IMR-90 (cell line): Measurements from ENCODE around the gene RAPGEF5. TPM values are rescaled to one million over a fixed set of nuclear protein-coding genes. Genes with fewer than 3 reads are reported as not detected.

Experiments used
- ATAC-seq: fragments of 200-7000 bp; cut with Tn5 transposase; 2 replicates; pipeline ENCODE4 v1.9.1; 2020; ENCODE audit warnings: low read depth, mild to moderate bottlenecking, moderate library complexity
- BruUV-seq: library from RNA; stranded (reverse); fragments of 400-500 nt; replicated peaks from 2 replicates; lab custom pipeline; 2021; lab: Mats Ljungman, UMichigan
- CTCF ChIA-PET: fragments of 300-600 bp; formaldehyde crosslinking; extraction: SDS; loops from one replicate; lab custom pipeline; 2021; ENCODE audit warnings: antibody characterized with exemption; lab: Yijun Ruan, JAX
- POLR2A ChIA-PET: fragments of 300-600 bp; sonication (Branson Sonifier 250); formaldehyde crosslinking; loops from one replicate; lab custom pipeline; 2022; ENCODE audit warnings: antibody characterized with exemption; ENCODE audit not compliant: unreplicated experiment; lab: Charles Lee
- DNase-seq: peaks from one replicate; pipeline ENCODE4 v3.0.0; 2013
- H2AFZ ChIP-seq: replicated peaks from 2 replicates; pipeline ENCODE3; 2013; ENCODE audit warnings: low read length, mild to moderate bottlenecking; ENCODE audit not compliant: poor library complexity
- H2AK5ac ChIP-seq: 2 replicates; pipeline ENCODE4 v1.6.1; 2013; ENCODE audit warnings: low read depth, low read length, inconsistent platforms
- H2AK9ac ChIP-seq: replicated peaks from 2 replicates; pipeline ENCODE3; 2013; ENCODE audit warnings: mild to moderate bottlenecking, low read depth, low read length, moderate library complexity; ENCODE audit not compliant: poor library complexity
- H2BK120ac ChIP-seq: 2 replicates; pipeline ENCODE4 v1.6.1; 2013; ENCODE audit warnings: low read depth, low read length, inconsistent platforms
- H2BK15ac ChIP-seq: 3 replicates; pipeline ENCODE4 v1.6.1; 2013; ENCODE audit warnings: low read depth, low read length, inconsistent platforms
- H2BK20ac ChIP-seq: 2 replicates; pipeline ENCODE4 v1.6.1; 2013; ENCODE audit warnings: low read depth, mild to moderate bottlenecking, inconsistent platforms, low read length, moderate library complexity
- H2BK5ac ChIP-seq: 2 replicates; pipeline ENCODE4 v1.6.1; 2013; ENCODE audit warnings: mild to moderate bottlenecking, low read depth, low read length, inconsistent platforms; ENCODE audit not compliant: poor library complexity, severe bottlenecking
- H3K14ac ChIP-seq: replicated peaks from 2 replicates; pipeline ENCODE4 v1.6.1; 2013; ENCODE audit warnings: low read depth, low read length, inconsistent platforms
- H3K18ac ChIP-seq: 2 replicates; pipeline ENCODE4 v1.6.1; 2013; ENCODE audit warnings: low read depth, low read length, control low read depth
- H3K23ac ChIP-seq: 2 replicates; pipeline ENCODE4 v1.6.1; 2013; ENCODE audit warnings: low read depth, low read length, inconsistent platforms
- H3K27ac ChIP-seq: 2 replicates; pipeline ENCODE4 v1.5.1; 2013; ENCODE audit warnings: mild to moderate bottlenecking, control low read depth, low read length; ENCODE audit not compliant: insufficient read depth
- H3K27me3 ChIP-seq: 2 replicates; pipeline ENCODE4 v1.6.1; 2013; ENCODE audit warnings: low read length; ENCODE audit not compliant: control insufficient read depth, insufficient read depth
- H3K36me3 ChIP-seq: 2 replicates; pipeline ENCODE4 v1.6.1; 2013; ENCODE audit warnings: low read length, mixed read lengths; ENCODE audit not compliant: control insufficient read depth, insufficient read depth
- H3K4ac ChIP-seq: 2 replicates; pipeline ENCODE4 v1.6.1; 2013; ENCODE audit warnings: low read depth, low read length, inconsistent platforms
- H3K4me1 ChIP-seq: 2 replicates; pipeline ENCODE4 v1.6.1; 2013; ENCODE audit warnings: low read length, mixed read lengths; ENCODE audit not compliant: control insufficient read depth, insufficient read depth
- H3K4me2 ChIP-seq: 2 replicates; pipeline ENCODE4 v1.6.1; 2013; ENCODE audit warnings: low read depth, mild to moderate bottlenecking, control low read depth, low read length, moderate library complexity
- H3K4me3 ChIP-seq: 2 replicates; pipeline ENCODE4 v1.5.1; 2013; ENCODE audit warnings: low read depth, mild to moderate bottlenecking, control low read depth, low read length, moderate library complexity; ENCODE audit not compliant: insufficient read depth
- H3K56ac ChIP-seq: 2 replicates; pipeline ENCODE4 v1.6.1; 2013; ENCODE audit warnings: low read length, inconsistent platforms; ENCODE audit not compliant: insufficient read depth; ENCODE audit errors: extremely low read depth
- H3K79me1 ChIP-seq, 2 experiments: 2 replicates each; pipeline ENCODE4 v1.6.1; 2013; ENCODE audit warnings: low read length in 2 of 2, inconsistent platforms in 1 of 2, low read depth in 1 of 2
- H3K9ac ChIP-seq: 2 replicates; pipeline ENCODE4 v1.6.1; 2013; ENCODE audit warnings: low read depth, low read length, control low read depth
- H3K9me1 ChIP-seq: 2 replicates; pipeline ENCODE4 v1.6.1; 2013; ENCODE audit warnings: low read length, inconsistent platforms; ENCODE audit not compliant: insufficient read depth
- H3K9me3 ChIP-seq: 2 replicates; pipeline ENCODE4 v1.6.1; 2013; ENCODE audit warnings: low read length; ENCODE audit not compliant: control insufficient read depth, insufficient read depth
- H4K20me1 ChIP-seq: 2 replicates; pipeline ENCODE4 v1.6.1; 2013; ENCODE audit warnings: low read length, inconsistent platforms; ENCODE audit not compliant: insufficient read depth
- H4K5ac ChIP-seq: 2 replicates; pipeline ENCODE4 v1.6.1; 2013; ENCODE audit warnings: mild to moderate bottlenecking, low read depth, low read length, control low read depth
- H4K8ac ChIP-seq, 2 experiments: 2 replicates each; pipeline ENCODE4 v1.6.1; 2013; ENCODE audit warnings: low read depth in 2 of 2, low read length in 2 of 2, control low read depth in 1 of 2, inconsistent platforms in 1 of 2
- H4K91ac ChIP-seq: 2 replicates; pipeline ENCODE4 v1.6.1; 2013; ENCODE audit warnings: low read depth, low read length, inconsistent platforms; ENCODE audit not compliant: insufficient read depth
- CEBPB ChIP-seq: IDR thresholded peaks from 2 replicates; pipeline ENCODE4 v1.6.1; 2012; ENCODE audit warnings: low read depth, low read length, improper control_type of control experiment
- CHD1 ChIP-seq: IDR thresholded peaks from 2 replicates; pipeline ENCODE4 v1.6.1; 2012; ENCODE audit warnings: low read depth, low read length, improper control_type of control experiment
- FOS ChIP-seq: fragments of 150-350 bp; IDR thresholded peaks from 2 replicates; pipeline ENCODE4 v1.6.1; 2016; ENCODE audit warnings: low read depth, low read length
- MXI1 ChIP-seq: IDR thresholded peaks from 2 replicates; pipeline ENCODE4 v1.6.1; 2012; ENCODE audit warnings: low read depth, mild to moderate bottlenecking, low read length, moderate library complexity, borderline replicate concordance
- RCOR1 ChIP-seq: IDR thresholded peaks from 2 replicates; pipeline ENCODE4 v1.6.1; 2012; ENCODE audit warnings: mild to moderate bottlenecking, low read length, improper control_type of control experiment; ENCODE audit not compliant: insufficient replicate concordance
- RFX5 ChIP-seq: IDR thresholded peaks from 2 replicates; pipeline ENCODE4 v1.8.0; 2012; ENCODE audit warnings: low read depth, mild to moderate bottlenecking, low read length, moderate library complexity
- WGBS, 2 experiments: methylation state at CpG; one replicate each; pipeline versions ENCODE4 v1.1.5 to v1.1.7; 2013; ENCODE audit warnings: missing lambda C conversion rate in 2 of 2; ENCODE audit not compliant: insufficient read length in 1 of 2; ENCODE audit errors: extremely low coverage in 2 of 2; 5-methylcytosine and 5-hydroxymethylcytosine counted together
- dilution Hi-C: fragments of 300-500 bp; cut with HindIII; formaldehyde crosslinking; loops from one replicate; pipeline ENCODE4 v1.14.3; 2018; ENCODE audit warnings: low sequenced_read_pairs; ENCODE audit not compliant: unreplicated experiment
- in situ Hi-C: fragments of 300-500 bp; cut with MboI; formaldehyde crosslinking; loops from 3 replicates; pipeline ENCODE4 v1.14.3; 2019; ENCODE audit warnings: low sequenced_read_pairs, inconsistent platforms, mixed read lengths
- intact Hi-C: fragments of 100-400 bp; cut with micrococcal nuclease; formaldehyde crosslinking; loops from 2 replicates; pipeline ENCODE4 v1.10.0; 2022
- polyA plus RNA-seq, 3 experiments: library from polyadenylated mRNA; depleted of rRNA; stranded (reverse); fragments of >200 nt; gene quantifications; 2 replicates each; pipeline ENCODE4 v1.2.3, GENCODE V29; 2012; ENCODE audit warnings: low replicate concordance in 1 of 3
- total RNA-seq: library from RNA; depleted of rRNA; stranded (reverse); fragments of >200 nt; gene quantifications from 2 replicates; pipeline ENCODE4 v1.2.3, GENCODE V29; 2012
- TF ChIP-seq, protein P1 (sequence below): conservative IDR thresholded peaks from 2 replicates; pipeline ENCODE4 v1.5.1; 2012; ENCODE audit warnings: mild to moderate bottlenecking, low read depth, low read length, improper control_type of control experiment
- TF ChIP-seq, protein P2 (sequence below): fragments of 150-350 bp; IDR thresholded peaks from 2 replicates; pipeline ENCODE4 v1.6.1; 2016; ENCODE audit warnings: low read depth, mild to moderate bottlenecking, low read length, moderate library complexity, borderline replicate concordance

RAPGEF5 gene
- total and polyA plus RNA-seq, 2 of the 4 experiments (the other 2 are of a cell fraction), result 0.05 to 0.18 TPM

DNA sequence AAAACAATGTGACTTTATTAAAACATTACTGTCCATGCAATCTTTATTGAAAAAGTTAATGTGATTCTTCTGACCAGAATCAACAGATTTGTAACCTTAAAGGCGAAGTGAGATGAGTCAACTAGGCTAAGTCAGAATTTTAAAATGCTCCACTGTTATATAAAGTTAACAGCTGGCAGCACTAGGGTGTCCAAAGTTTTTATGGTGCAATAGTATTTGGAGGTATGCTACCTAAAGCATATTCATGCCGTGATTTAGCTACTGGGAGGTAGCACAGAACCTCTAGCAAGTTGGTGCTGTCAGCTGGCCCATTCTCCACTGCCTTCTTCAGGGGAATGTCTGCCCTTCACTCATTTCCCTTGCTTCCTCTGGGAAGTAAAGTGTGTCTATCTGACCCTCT, 126.7 kb downstream of the RAPGEF5 start:
- Histone ChIP-seq H3K18ac (no peak overlapping the region), H3K14ac (no peak overlapping the region), H3K36me3 (no peaks in the 10 kb centered on the region), H3K79me1 (no peaks in the 10 kb centered on the region), H2AK5ac (no peak overlapping the region), H2AK9ac (no peak overlapping the region), H4K20me1 (no peaks in the 10 kb centered on the region), H3K4me1 (no peaks in the 10 kb centered on the region), H2BK20ac (no peak overlapping the region), H3K9ac (no peak overlapping the region), H3K27ac (no peak overlapping the region), H4K5ac (no peak overlapping the region), H3K9me3 (no peaks in the 10 kb centered on the region), H3K9me1 (no peaks in the 10 kb centered on the region), H2BK15ac (no peak overlapping the region), H2BK120ac (no peak overlapping the region), H4K91ac (no peak overlapping the region), H3K4me2 (no peak overlapping the region), H3K4ac (no peak overlapping the region), H3K23ac (no peak overlapping the region), H3K27me3 (0 out of 2 replicates have a peak, but pooled peaks cover 1% of the 10 kb centered on the region), H3K56ac (no peak overlapping the region), H3K4me3 (no peak overlapping the region), H2AFZ (no peak overlapping the region), H4K8ac (no peak overlapping the region), H2BK5ac (no peak overlapping the region)
- dilution Hi-C loops, result no loop called here
- ATAC-seq, result no peak; the same call in 1 of the 2 replicates
- BruUV-seq, result no TSS peak
- CTCF ChIA-PET, result no interaction called here
- intact Hi-C loops, result no loop called here
- no peak for DNase-seq
- TF ChIP-seq, protein P1, sequence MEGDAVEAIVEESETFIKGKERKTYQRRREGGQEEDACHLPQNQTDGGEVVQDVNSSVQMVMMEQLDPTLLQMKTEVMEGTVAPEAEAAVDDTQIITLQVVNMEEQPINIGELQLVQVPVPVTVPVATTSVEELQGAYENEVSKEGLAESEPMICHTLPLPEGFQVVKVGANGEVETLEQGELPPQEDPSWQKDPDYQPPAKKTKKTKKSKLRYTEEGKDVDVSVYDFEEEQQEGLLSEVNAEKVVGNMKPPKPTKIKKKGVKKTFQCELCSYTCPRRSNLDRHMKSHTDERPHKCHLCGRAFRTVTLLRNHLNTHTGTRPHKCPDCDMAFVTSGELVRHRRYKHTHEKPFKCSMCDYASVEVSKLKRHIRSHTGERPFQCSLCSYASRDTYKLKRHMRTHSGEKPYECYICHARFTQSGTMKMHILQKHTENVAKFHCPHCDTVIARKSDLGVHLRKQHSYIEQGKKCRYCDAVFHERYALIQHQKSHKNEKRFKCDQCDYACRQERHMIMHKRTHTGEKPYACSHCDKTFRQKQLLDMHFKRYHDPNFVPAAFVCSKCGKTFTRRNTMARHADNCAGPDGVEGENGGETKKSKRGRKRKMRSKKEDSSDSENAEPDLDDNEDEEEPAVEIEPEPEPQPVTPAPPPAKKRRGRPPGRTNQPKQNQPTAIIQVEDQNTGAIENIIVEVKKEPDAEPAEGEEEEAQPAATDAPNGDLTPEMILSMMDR, result no peak
- TF ChIP-seq CHD1 (no peak), FOS (no peak), RFX5 (no peak), RCOR1 (no peak), MXI1 (no peak), CEBPB (no peak)
- TF ChIP-seq, protein P2, sequence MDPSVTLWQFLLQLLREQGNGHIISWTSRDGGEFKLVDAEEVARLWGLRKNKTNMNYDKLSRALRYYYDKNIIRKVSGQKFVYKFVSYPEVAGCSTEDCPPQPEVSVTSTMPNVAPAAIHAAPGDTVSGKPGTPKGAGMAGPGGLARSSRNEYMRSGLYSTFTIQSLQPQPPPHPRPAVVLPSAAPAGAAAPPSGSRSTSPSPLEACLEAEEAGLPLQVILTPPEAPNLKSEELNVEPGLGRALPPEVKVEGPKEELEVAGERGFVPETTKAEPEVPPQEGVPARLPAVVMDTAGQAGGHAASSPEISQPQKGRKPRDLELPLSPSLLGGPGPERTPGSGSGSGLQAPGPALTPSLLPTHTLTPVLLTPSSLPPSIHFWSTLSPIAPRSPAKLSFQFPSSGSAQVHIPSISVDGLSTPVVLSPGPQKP, result no peak
- in situ Hi-C loops, result no loop called here
- no CpG with 5 or more reads among the region's 2 CpGs for WGBS, 2 experiments
- POLR2A ChIA-PET, result no interaction called here
